GM19467 (cell line): ENCODE data around the gene VRK1.
"Not testable (repeated sequence)": the region's sequence is repeated elsewhere in the genome, so short reads cannot be mapped to it uniquely, and the experiment has no call there.

ENCODE experiments used
- ATAC-seq: cut with Tn5 transposase; IDR thresholded peaks from one replicate; pipeline ENCODE4 v1.9.1; 2021; ENCODE audit warnings: mild to moderate bottlenecking, moderate library complexity; ENCODE audit not compliant: unreplicated experiment

VRK1 gene

GRCh38 chr14:96874127-96874526 lies 76.9 kb downstream of the VRK1 start:
- no peak for ATAC-seq

- ATAC-seq, result no peak
Measured at GRCh38 chr14:96876747-96877146, 79.6 kb downstream of the VRK1 start.

GRCh38 chr14:96881713-96882112 lies 84.5 kb downstream of the VRK1 start:
- peak; percentile 86 for ATAC-seq

- ATAC-seq, result not testable (repeated sequence)
Measured at GRCh38 chr14:96883974-96884373, 86.8 kb downstream of the VRK1 start.

GRCh38 chr14:96888158-96888557 lies 91.0 kb downstream of the VRK1 start:
- ATAC-seq, result peak; percentile 81

GRCh38 chr14:96888593-96888992 lies 91.4 kb downstream of the VRK1 start:
- ATAC-seq, result no peak

GRCh38 chr14:96889091-96889490 lies 91.9 kb downstream of the VRK1 start:
- no peak for ATAC-seq

- no peak for ATAC-seq
Measured at GRCh38 chr14:96893966-96894622, 96.9 kb downstream of the VRK1 start.

GRCh38 chr14:96894966-96895365 lies 97.8 kb downstream of the VRK1 start:
- ATAC-seq, result no peak

GRCh38 chr14:96895658-96896271 lies 98.6 kb downstream of the VRK1 start:
- peak; percentile 63 for ATAC-seq

- ATAC-seq, result no peak
Measured at GRCh38 chr14:96897184-96897583, 100.0 kb downstream of the VRK1 start.

- ATAC-seq, result peak; percentile 80
Measured at GRCh38 chr14:96901227-96901626, 104.0 kb downstream of the VRK1 start.

- no peak for ATAC-seq
Measured at GRCh38 chr14:96902004-96902403, 104.8 kb downstream of the VRK1 start.

- ATAC-seq, result no peak
Measured at GRCh38 chr14:96903444-96904023, 106.4 kb downstream of the VRK1 start.

- ATAC-seq, result no peak
Measured at GRCh38 chr14:96904201-96904600, 107.0 kb downstream of the VRK1 start.

GRCh38 chr14:96905065-96905464 lies 107.9 kb downstream of the VRK1 start:
- ATAC-seq, result no peak

- ATAC-seq, result no peak
Measured at GRCh38 chr14:96905825-96906224, 108.6 kb downstream of the VRK1 start.

GRCh38 chr14:96906434-96906833 lies 109.3 kb downstream of the VRK1 start:
- no peak for ATAC-seq

- ATAC-seq, result no peak
Measured at GRCh38 chr14:96909841-96910364, 112.7 kb downstream of the VRK1 start.

GRCh38 chr14:96911499-96912149 lies 114.4 kb downstream of the VRK1 start:
- no peak for ATAC-seq

- ATAC-seq, result no peak
Measured at GRCh38 chr14:96914571-96915128, 117.5 kb downstream of the VRK1 start.
